ENCODE data around the gene ZSCAN31.

Gene ZSCAN31

GRCh38 chr6:28349344-28349891, 13.5 kb upstream of the ZSCAN31 start:
- DNase-seq (ENCODE audit: low read depth in 1 of 2, low spot score in 1 of 2): no peak
- in situ Hi-C loops (cut with HindIII; ENCODE audit: low pct_unique_long_range_greater_than_20kb, low sequenced_read_pairs): no loop called here
- TF ChIP-seq JUND (IDR thresholded peaks at IDR 0.05; ENCODE audit: low read depth): no peak

- in situ Hi-C loops (cut with HindIII; ENCODE audit: low pct_unique_long_range_greater_than_20kb, low sequenced_read_pairs): no loop called here
- TF ChIP-seq JUND (IDR thresholded peaks at IDR 0.05; ENCODE audit: low read depth): no peak
- no peak for DNase-seq (ENCODE audit: low read depth in 1 of 2, low spot score in 1 of 2)
Observed at GRCh38 chr6:28347119-28347518, 11.2 kb upstream of the ZSCAN31 start.

DNA sequence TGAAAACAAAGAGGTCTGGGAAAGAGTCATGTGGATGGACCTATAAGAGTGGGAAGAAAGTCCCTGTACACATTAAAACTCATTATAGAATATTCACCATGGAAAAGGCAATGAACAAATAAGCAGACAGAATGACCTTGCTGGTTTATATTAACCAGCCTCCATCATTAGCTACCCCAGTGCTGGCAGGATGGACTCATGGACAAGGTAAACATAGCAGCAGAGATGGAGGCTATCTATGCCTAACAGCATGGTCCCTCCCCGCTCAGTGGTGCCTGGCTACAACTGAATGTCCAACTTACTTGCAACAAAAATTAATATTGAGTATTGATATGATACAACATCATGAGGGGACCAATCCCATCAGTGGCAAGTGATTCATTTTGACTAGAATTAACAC, 9.3 kb upstream of the ZSCAN31 start:
- in situ Hi-C loops (cut with HindIII; ENCODE audit: low pct_unique_long_range_greater_than_20kb, low sequenced_read_pairs): no loop called here

DNA sequence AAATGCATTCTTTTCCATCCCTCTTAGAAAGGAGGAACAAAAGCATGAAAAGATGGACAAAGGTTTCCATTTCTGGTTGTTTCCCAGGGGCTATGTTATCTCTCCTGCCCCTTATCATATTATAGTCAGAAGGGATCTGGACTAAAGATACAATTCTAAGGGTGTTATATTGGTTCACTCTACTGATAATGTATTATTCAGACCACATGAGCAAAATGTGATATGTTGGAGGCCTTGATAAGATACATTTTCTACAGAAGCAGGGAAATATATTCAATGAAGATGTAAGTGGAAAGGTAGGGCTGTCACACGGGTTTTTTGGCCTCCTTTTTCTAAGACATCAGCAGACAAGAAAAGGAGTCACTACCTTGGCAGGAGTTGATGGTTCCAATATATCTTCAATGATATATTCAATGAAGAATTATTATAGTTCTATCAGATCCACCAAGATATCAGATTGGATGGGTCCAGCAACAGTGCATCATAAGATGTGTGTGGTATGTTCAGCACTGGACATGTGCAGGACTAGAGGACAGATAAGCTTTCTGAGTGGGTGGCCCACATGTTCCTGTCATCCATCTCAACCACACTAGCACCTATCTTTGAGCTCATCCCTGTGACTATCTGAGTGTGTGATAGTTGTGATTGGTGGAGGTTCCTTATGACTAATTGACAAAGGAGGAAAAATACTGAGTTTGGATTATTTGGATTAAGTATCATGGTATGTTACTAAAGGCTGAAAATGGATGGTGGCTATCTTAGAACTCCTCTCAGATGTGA, 8.1 kb upstream of the ZSCAN31 start:
- in situ Hi-C loops (cut with HindIII; ENCODE audit: low pct_unique_long_range_greater_than_20kb, low sequenced_read_pairs): no loop called here
- TF ChIP-seq JUND (IDR thresholded peaks at IDR 0.05; ENCODE audit: low read depth): no peak
- no peak for DNase-seq (ENCODE audit: low read depth in 1 of 2, low spot score in 1 of 2)

More for the DNA sequence above, 9.3 kb upstream of the ZSCAN31 start:
- no peak for TF ChIP-seq JUND (IDR thresholded peaks at IDR 0.05; ENCODE audit: low read depth)
- no peak for DNase-seq (ENCODE audit: low read depth in 1 of 2, low spot score in 1 of 2)

- DNase-seq (ENCODE audit: low read depth in 1 of 2, low spot score in 1 of 2): no peak
- no peak for TF ChIP-seq JUND (IDR thresholded peaks at IDR 0.05; ENCODE audit: low read depth)
- in situ Hi-C loops (cut with HindIII; ENCODE audit: low pct_unique_long_range_greater_than_20kb, low sequenced_read_pairs): no loop called here
Observed at GRCh38 chr6:28340310-28341095, 4.6 kb upstream of the ZSCAN31 start.

DNA sequence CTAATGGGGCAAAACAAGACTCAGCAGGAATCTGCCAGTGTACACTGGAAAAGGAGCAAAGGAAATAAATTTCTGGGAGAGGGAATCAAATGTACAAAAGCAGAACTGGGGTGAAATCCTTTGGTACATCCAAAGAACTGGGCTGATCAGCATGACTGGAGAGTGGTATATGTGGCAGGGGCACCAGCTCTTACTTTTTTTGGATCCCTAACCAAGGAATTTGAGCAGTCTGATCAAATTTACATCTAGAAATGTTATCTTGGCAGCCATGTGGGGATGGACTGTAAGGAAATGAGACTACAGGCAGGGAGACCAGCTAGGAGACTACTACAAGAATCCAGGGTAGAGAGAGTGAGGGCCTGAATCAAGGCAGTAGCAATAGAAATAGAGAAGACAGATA, 1.2 kb upstream of the ZSCAN31 start:
- DNase-seq (ENCODE audit: low read depth in 1 of 2, low spot score in 1 of 2): no peak
- in situ Hi-C loops (cut with HindIII; ENCODE audit: low pct_unique_long_range_greater_than_20kb, low sequenced_read_pairs): no loop called here
- no peak for TF ChIP-seq JUND (IDR thresholded peaks at IDR 0.05; ENCODE audit: low read depth)

DNA sequence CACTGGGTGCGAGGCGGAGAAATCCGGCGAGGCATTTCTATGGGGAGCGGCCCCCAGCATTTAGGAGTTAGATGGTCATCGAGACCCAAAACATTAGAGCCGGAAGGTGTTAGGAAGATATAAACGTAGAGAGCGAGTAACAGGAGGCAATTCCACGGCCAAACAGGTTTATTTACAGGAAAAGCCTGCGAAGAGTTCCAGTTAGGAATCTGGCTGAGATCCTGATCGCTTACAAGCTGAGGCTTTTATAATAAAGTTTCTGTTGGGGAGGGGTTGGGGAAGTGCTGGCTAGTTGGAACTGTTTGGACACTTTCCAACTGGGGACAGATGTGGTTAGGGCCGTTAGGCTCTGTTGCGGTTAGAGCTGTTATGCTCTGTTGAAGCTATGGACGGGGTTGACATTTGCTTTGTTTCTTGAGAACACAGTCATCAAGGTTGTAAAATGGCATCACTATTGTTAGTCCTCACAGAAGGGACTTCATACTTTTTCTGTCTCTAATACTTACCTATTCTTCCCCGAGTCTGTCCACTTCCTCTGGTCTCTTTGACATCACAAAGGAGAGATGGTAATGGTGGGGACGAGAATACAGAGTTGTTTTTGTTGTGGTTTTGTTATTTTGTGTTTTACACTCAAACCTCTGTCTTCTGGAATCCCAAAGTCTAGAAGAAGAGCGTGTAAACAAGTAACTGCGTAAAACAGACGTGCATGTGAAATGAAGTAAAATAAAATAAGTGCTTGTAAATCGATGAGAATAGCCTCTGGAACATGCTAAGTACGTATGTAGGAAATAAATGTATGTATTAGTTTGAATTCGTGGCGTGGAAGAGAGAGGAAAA, 554 bp upstream of the ZSCAN31 start:
- no peak for TF ChIP-seq JUND (IDR thresholded peaks at IDR 0.05; ENCODE audit: low read depth)
- in situ Hi-C loops (cut with HindIII; ENCODE audit: low pct_unique_long_range_greater_than_20kb, low sequenced_read_pairs): no loop called here
- no peak for DNase-seq (ENCODE audit: low read depth in 1 of 2, low spot score in 1 of 2)

GRCh38 chr6:28335040-28335563, 846 bp downstream of the ZSCAN31 start:
- TF ChIP-seq JUND (IDR thresholded peaks at IDR 0.05; ENCODE audit: low read depth): no peak
- in situ Hi-C loops (cut with HindIII; ENCODE audit: low pct_unique_long_range_greater_than_20kb, low sequenced_read_pairs): no loop called here
- no peak for DNase-seq (ENCODE audit: low read depth in 1 of 2, low spot score in 1 of 2)

DNA sequence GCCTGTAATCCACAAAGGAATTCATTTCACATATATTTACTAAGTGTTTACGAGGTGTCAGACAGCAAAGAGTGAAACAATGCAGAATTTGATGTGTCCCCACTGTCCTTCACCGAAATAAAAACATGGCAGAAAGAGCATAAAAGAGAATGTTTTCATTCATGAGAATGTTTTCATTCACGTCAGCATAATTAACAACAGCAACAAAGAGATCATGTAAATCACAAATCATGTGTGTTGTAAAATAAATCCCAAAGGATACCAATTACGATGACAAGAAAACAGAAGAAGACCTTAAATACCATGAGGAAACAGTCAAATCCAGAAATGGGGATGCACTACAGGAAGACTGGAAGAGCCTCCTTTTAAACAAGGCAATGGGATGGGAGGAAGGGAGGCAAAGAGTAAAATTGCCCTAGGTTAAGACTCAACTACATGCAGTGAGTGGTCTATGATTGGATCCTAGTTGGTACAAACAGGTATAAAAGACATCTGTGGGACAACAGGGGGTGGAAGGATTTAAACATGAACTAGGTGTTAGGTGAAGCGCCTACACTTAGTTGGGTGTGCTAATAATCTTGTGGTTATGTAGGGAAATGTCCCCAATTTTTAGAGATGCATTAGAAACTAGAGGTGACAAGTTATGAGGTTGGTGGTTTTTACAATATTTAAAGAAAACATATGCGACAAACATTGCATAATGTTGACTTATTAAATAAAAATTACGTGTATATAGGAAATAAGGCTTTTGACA, 1.5 kb downstream of the ZSCAN31 start:
- TF ChIP-seq JUND (IDR thresholded peaks at IDR 0.05; ENCODE audit: low read depth): no peak
- no peak for DNase-seq (ENCODE audit: low read depth in 1 of 2, low spot score in 1 of 2)
- in situ Hi-C loops (cut with HindIII; ENCODE audit: low pct_unique_long_range_greater_than_20kb, low sequenced_read_pairs): no loop called here

DNA sequence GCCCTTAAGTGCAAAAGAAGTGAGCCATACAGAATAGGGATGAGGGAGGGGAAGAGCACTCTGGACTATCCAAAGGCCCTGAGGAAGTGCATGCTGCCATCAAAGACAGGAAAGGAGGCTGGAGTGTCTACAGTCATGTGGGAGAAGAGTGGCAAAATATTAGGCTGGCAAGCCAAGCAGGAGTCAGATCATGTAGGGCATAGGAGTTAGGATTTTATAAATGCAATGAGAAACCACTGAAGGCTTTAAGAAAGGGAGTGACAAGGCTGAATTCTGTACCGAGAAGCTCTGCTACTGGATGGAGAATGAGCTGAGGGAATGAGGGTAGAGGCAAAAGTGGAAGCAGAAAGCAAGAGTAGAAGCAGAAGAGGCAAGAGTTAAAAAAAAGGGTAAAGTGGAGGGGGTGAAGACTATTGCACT, 2.3 kb downstream of the ZSCAN31 start:
- DNase-seq (ENCODE audit: low read depth in 1 of 2, low spot score in 1 of 2): no peak
- in situ Hi-C loops (cut with HindIII; ENCODE audit: low pct_unique_long_range_greater_than_20kb, low sequenced_read_pairs): no loop called here
- TF ChIP-seq JUND (IDR thresholded peaks at IDR 0.05; ENCODE audit: low read depth): no peak

GRCh38 chr6:28333047-28333446, 2.9 kb downstream of the ZSCAN31 start:
- no peak for DNase-seq (ENCODE audit: low read depth in 1 of 2, low spot score in 1 of 2)
- in situ Hi-C loops (cut with HindIII; ENCODE audit: low pct_unique_long_range_greater_than_20kb, low sequenced_read_pairs): no loop called here
- TF ChIP-seq JUND (IDR thresholded peaks at IDR 0.05; ENCODE audit: low read depth): no peak

Data from T47D (cell line).